Stimulated activated CD8-positive, alpha-beta memory T cell treated with anti-CD3 and anti-CD28 coated beads, Interleukin-4, amount 100 ng/mL, for 24 hours (primary cell): ENCODE results near the gene ZNF791.
"Not testable (repeated sequence)": the region's sequence is repeated elsewhere in the genome, so short reads cannot be mapped to it uniquely, and the experiment has no call there.

ENCODE experiments used
- DNase-seq: peaks from one replicate; pipeline ENCODE4 v3.0.0-alpha.2; 2020; ENCODE audit warnings: low read depth

Gene ZNF791

GRCh38 chr19:12667731-12668302 lies 57.1 kb downstream of the ZNF791 start:
- DNase-seq = no peak

- DNase-seq = no peak
These were observed 57.6 kb downstream of the ZNF791 start for GRCh38 chr19:12668346-12668745.

- DNase-seq = peak; percentile 47
These were observed 58.2 kb downstream of the ZNF791 start for GRCh38 chr19:12668932-12669269.

GRCh38 chr19:12669270-12670158 lies 58.8 kb downstream of the ZNF791 start:
- DNase-seq = peak; percentile 62

GRCh38 chr19:12670159-12670928 lies 59.6 kb downstream of the ZNF791 start:
- no peak for DNase-seq

- DNase-seq = no peak
These were observed 62.0 kb downstream of the ZNF791 start for GRCh38 chr19:12672744-12673143.

- no peak for DNase-seq
These were observed 64.7 kb downstream of the ZNF791 start for GRCh38 chr19:12675399-12675798.

- DNase-seq = no peak
These were observed 65.2 kb downstream of the ZNF791 start for GRCh38 chr19:12675940-12676339.

- DNase-seq = peak; percentile 84
These were observed 65.7 kb downstream of the ZNF791 start for GRCh38 chr19:12676384-12676792.

- no peak for DNase-seq
These were observed 66.2 kb downstream of the ZNF791 start for GRCh38 chr19:12676928-12677327.

GRCh38 chr19:12678039-12678438 lies 67.3 kb downstream of the ZNF791 start:
- not testable (repeated sequence) for DNase-seq

GRCh38 chr19:12680034-12680433 lies 69.3 kb downstream of the ZNF791 start:
- DNase-seq = no peak

GRCh38 chr19:12681074-12681987 lies 70.6 kb downstream of the ZNF791 start, which contains the start of gene DHPS:
TSS of gene DHPS (minus strand) at chr19:12681880. CDS start at chr19:12681766, 114 bp downstream.
- DNase-seq = peak; percentile 79
